Fibroblast of the aortic adventitia (primary cell): Measurements from ENCODE around the gene PPARD. TPM values are rescaled to one million over a fixed set of nuclear protein-coding genes. Genes with fewer than 3 reads are reported as not detected.

Experiments
- DNase-seq: peaks from one replicate; pipeline ENCODE4 v3.0.0-alpha.2; 2010; ENCODE audit warnings: low read depth
- H3K4me3 ChIP-seq: 2 replicates; pipeline ENCODE4 v1.5.1; 2011; ENCODE audit warnings: low read depth, mild to moderate bottlenecking, control low read depth, low read length, moderate library complexity
- CTCF ChIP-seq: IDR thresholded peaks from 2 replicates; pipeline ENCODE4 v1.5.1; 2011; ENCODE audit warnings: mild to moderate bottlenecking, low read length, control low read depth, inconsistent platforms; ENCODE audit not compliant: insufficient read depth
- total RNA-seq: library from RNA; depleted of rRNA; stranded (reverse); fragments of >200 nt; gene quantifications from 2 replicates; pipeline ENCODE4 v1.2.3, GENCODE V29; 2012; ENCODE audit warnings: low replicate concordance

Gene PPARD
- total RNA-seq, 1 donor = 10.4 TPM

- DNase-seq = peak; percentile 69
- TF ChIP-seq CTCF = peak; percentile 66
Measured at GRCh38 chr6:35297601-35298481, 44.5 kb upstream of the PPARD start, which contains the start of gene DEF6. TSS of gene DEF6 (plus strand) at chr6:35297818. CDS start at chr6:35297857, 39 bp downstream.

GRCh38 chr6:35298625-35299140, 43.7 kb upstream of the PPARD start:
- DNase-seq = no peak
- no peak overlapping the region for H3K4me3 ChIP-seq
- no peak for TF ChIP-seq CTCF

More at GRCh38 chr6:35297601-35298481, 44.5 kb upstream of the PPARD start, which contains the start of gene DEF6:
- peak within 1 kb of the TSS; percentile 41 for H3K4me3 ChIP-seq

- DNase-seq = no peak
- no peak for TF ChIP-seq CTCF
- H3K4me3 ChIP-seq = no peak overlapping the region
Measured at GRCh38 chr6:35299674-35300073, 42.7 kb upstream of the PPARD start.

- TF ChIP-seq CTCF = no peak
- H3K4me3 ChIP-seq = no peak overlapping the region
Measured at GRCh38 chr6:35300848-35301247, 41.5 kb upstream of the PPARD start.

GRCh38 chr6:35302604-35303241, 39.6 kb upstream of the PPARD start:
- no peak overlapping the region for H3K4me3 ChIP-seq
- TF ChIP-seq CTCF = no peak
- DNase-seq = no peak

More at GRCh38 chr6:35300848-35301247, 41.5 kb upstream of the PPARD start:
- no peak for DNase-seq

GRCh38 chr6:35304299-35304698, 38.1 kb upstream of the PPARD start:
- no peak overlapping the region for H3K4me3 ChIP-seq
- DNase-seq = no peak
- no peak for TF ChIP-seq CTCF
